ENCODE measurements around the gene PIGZ. TPM values are rescaled to one million over a fixed set of nuclear protein-coding genes. Genes with fewer than 3 reads are reported as not detected.

Gene PIGZ
- total and polyA plus RNA-seq, 5 donors from 2014 or later = 0.34 to 0.47 (median 0.42) TPM; not detected in 1

GRCh38 chr3:196963631-196963953, 5.0 kb downstream of the PIGZ start:
- Mint-ChIP-seq H3K36me3 (no peaks in the 10 kb centered on the region), H3K27ac (no peak overlapping the region), H3K27me3 (peaks cover 34% of the 10 kb centered on the region), H3K9me3 (peaks cover 0 to 3% (median 0%) of the 10 kb centered on the region in 7 donors), H3K4me3 (no peak overlapping the region), H3K4me1 (peaks cover 0 to 12% (median 2%) of the 10 kb centered on the region in 4 donors)
- no peak for DNase-seq
- no peak for ATAC-seq (ENCODE audit: low read depth in 2 of 2)
- H3K4me3 ChIP-seq (ENCODE audit: low read depth, low read length) = no peak overlapping the region
- H3K27me3 ChIP-seq (ENCODE audit: control insufficient read depth, insufficient read depth, low read length) = no peaks in the 10 kb centered on the region
- H3K36me3 ChIP-seq (ENCODE audit: control insufficient read depth, insufficient read depth, low read length) = no peaks in the 10 kb centered on the region
- no peak overlapping the region for H3K27ac ChIP-seq (ENCODE audit: insufficient read depth, low read length, poor library complexity, severe bottlenecking)
- no peaks in the 10 kb centered on the region for H3K9me3 ChIP-seq (ENCODE audit: control insufficient read depth in 2 of 2, low read length in 2 of 2)
- H3K4me1 ChIP-seq (ENCODE audit: control insufficient read depth, insufficient read depth, low read length, poor library complexity, severe bottlenecking) = peaks cover 8% of the 10 kb centered on the region

- Histone ChIP-seq H3K27me3 (ENCODE audit: control insufficient read depth, insufficient read depth, low read length) (no peaks in the 10 kb centered on the region), H3K36me3 (ENCODE audit: control insufficient read depth, insufficient read depth, low read length) (no peaks in the 10 kb centered on the region), H3K27ac (ENCODE audit: insufficient read depth, low read length, poor library complexity, severe bottlenecking) (no peak overlapping the region), H3K4me1 (ENCODE audit: control insufficient read depth, insufficient read depth, low read length, poor library complexity, severe bottlenecking) (peaks cover 4% of the 10 kb centered on the region), H3K4me3 (ENCODE audit: low read depth, low read length) (no peak overlapping the region), H3K9me3 (ENCODE audit: control insufficient read depth in 2 of 2, low read length in 2 of 2) (no peaks in the 10 kb centered on the region)
- peaks cover 0 to 10% (median 2%) of the 10 kb centered on the region in 4 donors for H3K4me1 Mint-ChIP-seq
- H3K27me3 Mint-ChIP-seq = peaks cover 33% of the 10 kb centered on the region
- DNase-seq (no peak), ATAC-seq (ENCODE audit: low read depth in 2 of 2) (no peak)
- H3K9me3 Mint-ChIP-seq = peaks cover 0 to 3% (median 0%) of the 10 kb centered on the region in 7 donors
- no peak overlapping the region for H3K4me3 Mint-ChIP-seq
- no peaks in the 10 kb centered on the region for H3K36me3 Mint-ChIP-seq
- no peak overlapping the region for H3K27ac Mint-ChIP-seq
These were observed 5.6 kb downstream of the PIGZ start for GRCh38 chr3:196962930-196963630.

- no peak overlapping the region for H3K27ac Mint-ChIP-seq
- no peaks in the 10 kb centered on the region for H3K9me3 ChIP-seq (ENCODE audit: control insufficient read depth in 2 of 2, low read length in 2 of 2)
- DNase-seq (no peak), ATAC-seq (ENCODE audit: low read depth in 2 of 2) (no peak)
- H3K9me3 Mint-ChIP-seq = peaks cover 0 to 3% (median 0%) of the 10 kb centered on the region in 7 donors
- H3K27me3 Mint-ChIP-seq = peaks cover 26% of the 10 kb centered on the region
- H3K27me3 ChIP-seq (ENCODE audit: control insufficient read depth, insufficient read depth, low read length) = no peaks in the 10 kb centered on the region
- no peaks in the 10 kb centered on the region for H3K4me1 ChIP-seq (ENCODE audit: control insufficient read depth, insufficient read depth, low read length, poor library complexity, severe bottlenecking)
- H3K4me3 Mint-ChIP-seq = no peak overlapping the region
- H3K36me3 ChIP-seq (ENCODE audit: control insufficient read depth, insufficient read depth, low read length) = no peaks in the 10 kb centered on the region
- peaks cover 0 to 4% (median 2%) of the 10 kb centered on the region in 4 donors for H3K4me1 Mint-ChIP-seq
- H3K36me3 Mint-ChIP-seq = no peaks in the 10 kb centered on the region
- H3K27ac ChIP-seq (ENCODE audit: insufficient read depth, low read length, poor library complexity, severe bottlenecking) = no peak overlapping the region
- no peak overlapping the region for H3K4me3 ChIP-seq (ENCODE audit: low read depth, low read length)
These were observed 6.3 kb downstream of the PIGZ start for GRCh38 chr3:196962108-196962929.

DNA sequence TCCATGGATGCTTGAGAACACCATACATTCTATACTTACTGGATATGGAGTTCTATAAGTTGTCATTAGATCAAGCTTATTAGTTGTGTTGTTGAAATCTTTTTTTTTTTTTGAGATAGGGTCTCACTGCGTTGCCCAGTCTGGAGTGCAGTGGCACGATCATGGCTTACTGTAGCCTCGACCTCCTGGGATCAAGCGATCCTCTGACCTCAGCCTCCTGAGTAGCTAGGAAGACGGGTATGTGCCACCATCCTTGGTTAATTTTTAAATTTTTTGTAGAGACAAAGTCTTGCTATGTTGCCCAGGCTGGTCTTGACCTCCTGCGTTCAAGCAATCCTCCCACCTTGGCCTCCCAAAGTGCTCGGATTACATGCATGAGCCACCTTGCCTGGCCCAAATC, 13.8 kb downstream of the PIGZ start:
- Histone ChIP-seq H3K27ac (ENCODE audit: insufficient read depth, low read length, poor library complexity, severe bottlenecking) (no peak overlapping the region), H3K9me3 (ENCODE audit: control insufficient read depth in 2 of 2, low read length in 2 of 2) (no peaks in the 10 kb centered on the region), H3K27me3 (ENCODE audit: control insufficient read depth, insufficient read depth, low read length) (no peaks in the 10 kb centered on the region), H3K4me3 (ENCODE audit: low read depth, low read length) (no peak overlapping the region), H3K4me1 (ENCODE audit: control insufficient read depth, insufficient read depth, low read length, poor library complexity, severe bottlenecking) (no peaks in the 10 kb centered on the region), H3K36me3 (ENCODE audit: control insufficient read depth, insufficient read depth, low read length) (no peaks in the 10 kb centered on the region)
- Mint-ChIP-seq H3K36me3 (no peaks in the 10 kb centered on the region), H3K4me3 (no peak overlapping the region), H3K27ac (no peak overlapping the region), H3K27me3 (peaks cover 25% of the 10 kb centered on the region), H3K9me3 (peaks cover 0 to 2% (median 0%) of the 10 kb centered on the region in 7 donors), H3K4me1 (no peaks in the 10 kb centered on the region)
- DNase-seq (no peak), ATAC-seq (ENCODE audit: low read depth in 2 of 2) (no peak)

DNA sequence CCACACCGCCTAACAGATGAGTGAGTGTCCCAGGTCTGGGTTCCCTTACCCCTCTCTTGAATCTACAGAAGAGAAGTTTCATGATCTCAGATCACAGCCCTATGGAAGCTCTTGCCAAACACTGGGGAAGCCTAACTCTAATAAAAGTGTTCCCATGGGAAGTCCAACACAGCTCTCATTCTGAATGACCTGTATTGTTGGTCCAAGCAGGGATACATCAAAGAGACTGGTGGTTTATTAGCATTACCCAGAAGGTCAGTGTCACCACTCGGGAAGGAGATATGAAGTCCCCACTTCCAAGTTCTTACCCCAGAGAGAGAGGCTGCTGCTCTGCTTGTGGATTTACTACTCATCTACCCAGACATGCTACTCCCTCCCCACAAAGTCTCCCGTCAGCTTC, 17.3 kb downstream of the PIGZ start:
- H3K4me3 Mint-ChIP-seq = no peak overlapping the region
- DNase-seq = no peak
- no peaks in the 10 kb centered on the region for H3K4me1 ChIP-seq (ENCODE audit: control insufficient read depth, insufficient read depth, low read length, poor library complexity, severe bottlenecking)
- H3K4me1 Mint-ChIP-seq = peaks cover 0 to 2% (median 0%) of the 10 kb centered on the region in 4 donors
- peaks cover 4% of the 10 kb centered on the region for H3K36me3 Mint-ChIP-seq
- no peaks in the 10 kb centered on the region for H3K27me3 ChIP-seq (ENCODE audit: control insufficient read depth, insufficient read depth, low read length)
- H3K9me3 ChIP-seq (ENCODE audit: control insufficient read depth in 2 of 2, low read length in 2 of 2) = no peaks in the 10 kb centered on the region
- no peak for ATAC-seq (ENCODE audit: low read depth in 2 of 2)
- no peak overlapping the region for H3K4me3 ChIP-seq (ENCODE audit: low read depth, low read length)
- peaks cover 0 to under 1% (median 0%) of the 10 kb centered on the region in 7 donors for H3K9me3 Mint-ChIP-seq
- peaks cover 12% of the 10 kb centered on the region for H3K27me3 Mint-ChIP-seq
- H3K36me3 ChIP-seq (ENCODE audit: control insufficient read depth, insufficient read depth, low read length) = no peaks in the 10 kb centered on the region
- no peak overlapping the region for H3K27ac Mint-ChIP-seq
- H3K27ac ChIP-seq (ENCODE audit: insufficient read depth, low read length, poor library complexity, severe bottlenecking) = no peak overlapping the region

GRCh38 chr3:196949750-196950149, 18.9 kb downstream of the PIGZ start:
- no peak overlapping the region for H3K4me3 Mint-ChIP-seq
- no peak overlapping the region for H3K27ac Mint-ChIP-seq
- H3K4me3 ChIP-seq (ENCODE audit: low read depth, low read length) = no peak overlapping the region
- peaks cover 0 to 5% (median 2%) of the 10 kb centered on the region in 4 donors for H3K4me1 Mint-ChIP-seq
- H3K27ac ChIP-seq (ENCODE audit: insufficient read depth, low read length, poor library complexity, severe bottlenecking) = no peak overlapping the region
- H3K9me3 ChIP-seq (ENCODE audit: control insufficient read depth in 2 of 2, low read length in 2 of 2) = no peaks in the 10 kb centered on the region
- ATAC-seq (ENCODE audit: low read depth in 2 of 2) (no peak), DNase-seq (no peak)
- H3K9me3 Mint-ChIP-seq = no peaks in the 10 kb centered on the region
- H3K27me3 Mint-ChIP-seq = peaks cover 12% of the 10 kb centered on the region
- H3K4me1 ChIP-seq (ENCODE audit: control insufficient read depth, insufficient read depth, low read length, poor library complexity, severe bottlenecking) = no peaks in the 10 kb centered on the region
- peaks cover 8% of the 10 kb centered on the region for H3K36me3 Mint-ChIP-seq
- no peaks in the 10 kb centered on the region for H3K36me3 ChIP-seq (ENCODE audit: control insufficient read depth, insufficient read depth, low read length)
- no peaks in the 10 kb centered on the region for H3K27me3 ChIP-seq (ENCODE audit: control insufficient read depth, insufficient read depth, low read length)

DNA sequence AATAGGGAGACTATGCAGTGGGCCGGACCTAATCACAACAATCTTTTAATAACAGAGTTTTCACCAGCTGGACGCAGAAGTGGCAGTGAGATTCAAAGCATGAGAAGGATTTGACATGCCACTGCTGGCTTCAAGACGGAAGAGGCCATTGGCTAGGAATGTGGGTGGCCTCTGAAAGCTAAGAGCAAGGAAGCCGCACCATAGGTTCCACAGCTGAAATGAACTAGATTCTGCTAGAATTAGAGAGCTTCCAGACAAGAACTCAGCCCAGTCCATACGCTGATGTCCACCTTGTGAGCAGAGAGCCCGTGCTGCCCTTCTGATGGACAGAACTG, 19.4 kb downstream of the PIGZ start:
- no peak overlapping the region for H3K4me3 ChIP-seq (ENCODE audit: low read depth, low read length)
- peaks cover 8% of the 10 kb centered on the region for H3K27me3 Mint-ChIP-seq
- no peak overlapping the region for H3K27ac ChIP-seq (ENCODE audit: insufficient read depth, low read length, poor library complexity, severe bottlenecking)
- no peak overlapping the region for H3K4me3 Mint-ChIP-seq
- H3K27ac Mint-ChIP-seq = no peak overlapping the region
- no peaks in the 10 kb centered on the region for H3K9me3 Mint-ChIP-seq
- H3K9me3 ChIP-seq (ENCODE audit: control insufficient read depth in 2 of 2, low read length in 2 of 2) = no peaks in the 10 kb centered on the region
- peaks cover 0 to 10% (median 2%) of the 10 kb centered on the region in 4 donors for H3K4me1 Mint-ChIP-seq
- peaks cover 12% of the 10 kb centered on the region for H3K36me3 Mint-ChIP-seq
- ATAC-seq (ENCODE audit: low read depth in 2 of 2) = no peak
- H3K4me1 ChIP-seq (ENCODE audit: control insufficient read depth, insufficient read depth, low read length, poor library complexity, severe bottlenecking) = no peaks in the 10 kb centered on the region
- H3K27me3 ChIP-seq (ENCODE audit: control insufficient read depth, insufficient read depth, low read length) = no peaks in the 10 kb centered on the region
- no peak for DNase-seq
- H3K36me3 ChIP-seq (ENCODE audit: control insufficient read depth, insufficient read depth, low read length) = no peaks in the 10 kb centered on the region
